Activated naive CD4-positive, alpha-beta T cell treated with anti-CD3 and anti-CD28 coated beads, Interleukin-2, amount 50 U/mL, for 16 hours (primary cell): ENCODE results near the gene LYPD6B.
A peak's percentile ranks its signal among the peaks of the same experiment; 100 is the strongest.

Experiments
- DNase-seq: peaks from one replicate; pipeline ENCODE4 v3.0.0-alpha.2; 2020

LYPD6B gene, protein sequence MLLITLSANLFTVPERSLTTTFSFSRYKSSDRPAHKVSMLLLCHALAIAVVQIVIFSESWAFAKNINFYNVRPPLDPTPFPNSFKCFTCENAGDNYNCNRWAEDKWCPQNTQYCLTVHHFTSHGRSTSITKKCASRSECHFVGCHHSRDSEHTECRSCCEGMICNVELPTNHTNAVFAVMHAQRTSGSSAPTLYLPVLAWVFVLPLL

DNA sequence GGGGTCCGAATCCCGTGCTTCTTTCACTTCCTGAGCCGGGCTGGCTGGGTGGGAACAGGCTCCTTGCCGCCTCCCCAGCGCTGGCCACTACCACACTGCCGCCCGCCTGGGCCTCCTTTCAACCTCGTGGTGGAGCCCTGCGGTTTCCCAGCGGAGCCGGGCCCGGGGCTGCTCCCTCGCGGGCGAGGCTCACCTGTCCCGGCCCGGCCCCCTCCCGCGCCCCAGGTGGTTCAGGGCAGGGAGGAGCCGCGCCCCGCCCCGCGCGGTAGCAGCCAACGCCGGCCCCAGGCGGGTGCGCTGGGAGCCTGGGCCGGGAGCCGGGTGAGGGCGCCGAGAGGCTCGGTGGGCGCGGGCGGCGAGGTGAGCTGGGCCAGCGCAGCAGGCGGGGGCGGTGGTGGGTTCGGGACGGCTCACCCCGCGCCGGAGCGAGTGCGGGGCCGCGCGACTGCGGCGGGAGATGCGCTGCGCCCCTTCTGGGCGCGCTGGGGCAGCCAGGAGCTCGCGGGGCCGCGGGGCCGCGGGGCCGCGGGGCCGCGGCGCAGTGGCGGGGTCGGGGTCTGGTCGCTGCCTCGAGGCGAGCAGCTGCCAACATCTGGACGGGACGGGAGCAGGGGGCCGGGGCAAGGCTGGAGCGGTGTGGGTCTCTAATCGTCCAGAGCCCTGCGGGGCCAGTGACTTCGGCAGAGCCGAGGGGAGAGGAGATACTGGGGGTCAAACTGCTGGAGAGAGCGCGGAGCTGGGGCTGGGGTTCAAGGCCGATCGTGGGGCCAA lies at the start of gene LYPD6B:
Gene LYPD6B, plus strand, starts transcription at position 258 of the 771 bp plus-strand sequence. CDS start 92,250 bp downstream, outside the sequence.
- no peak for DNase-seq

- DNase-seq, result peak; percentile 34
These were observed 48.5 kb upstream of the LYPD6B start for GRCh38 chr2:148989882-148990493.

DNA sequence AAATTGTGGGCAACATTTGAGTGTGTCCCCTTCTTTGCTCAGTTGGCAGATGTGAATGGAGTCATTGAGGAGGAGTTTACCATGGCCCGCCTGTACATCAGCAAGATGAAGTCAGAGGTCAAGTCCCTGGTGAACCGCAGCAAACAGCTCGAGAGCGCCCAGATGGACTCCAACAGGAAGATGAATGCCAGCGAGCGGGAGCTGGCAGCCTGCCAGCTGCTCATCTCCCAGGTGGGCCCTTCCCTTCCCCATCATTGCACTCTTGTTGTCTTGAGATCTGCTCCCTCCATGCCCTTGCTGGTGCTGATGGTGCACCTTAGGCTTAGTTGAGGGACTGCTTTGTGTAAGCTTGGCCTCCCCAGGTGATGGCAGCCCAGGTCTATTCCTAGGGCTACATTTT lies 47.5 kb upstream of the LYPD6B start:
- no peak for DNase-seq

GRCh38 chr2:148992448-148992847 lies 46.1 kb upstream of the LYPD6B start:
- DNase-seq, result no peak

DNA sequence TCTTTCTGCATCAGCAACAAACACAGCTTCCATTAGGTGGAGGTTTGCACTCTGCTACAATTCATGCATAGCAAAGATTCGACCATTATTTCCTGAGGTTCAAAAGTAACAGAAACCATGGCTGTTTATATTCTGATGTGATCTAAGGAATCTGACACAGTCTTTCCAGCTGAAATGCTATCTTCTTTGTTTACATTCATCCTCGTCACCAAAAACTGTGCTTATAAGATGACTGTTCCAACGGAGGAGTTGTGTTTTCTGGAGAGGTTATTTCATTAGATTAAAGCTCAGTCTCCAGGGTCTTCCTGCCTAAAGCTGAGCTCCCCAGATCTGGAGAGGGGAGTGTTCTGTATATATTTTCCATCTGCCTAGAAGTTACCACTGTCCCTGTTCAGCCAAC lies 45.1 kb upstream of the LYPD6B start:
- DNase-seq, result no peak

GRCh38 chr2:148994341-148994740 lies 44.2 kb upstream of the LYPD6B start:
- no peak for DNase-seq

DNA sequence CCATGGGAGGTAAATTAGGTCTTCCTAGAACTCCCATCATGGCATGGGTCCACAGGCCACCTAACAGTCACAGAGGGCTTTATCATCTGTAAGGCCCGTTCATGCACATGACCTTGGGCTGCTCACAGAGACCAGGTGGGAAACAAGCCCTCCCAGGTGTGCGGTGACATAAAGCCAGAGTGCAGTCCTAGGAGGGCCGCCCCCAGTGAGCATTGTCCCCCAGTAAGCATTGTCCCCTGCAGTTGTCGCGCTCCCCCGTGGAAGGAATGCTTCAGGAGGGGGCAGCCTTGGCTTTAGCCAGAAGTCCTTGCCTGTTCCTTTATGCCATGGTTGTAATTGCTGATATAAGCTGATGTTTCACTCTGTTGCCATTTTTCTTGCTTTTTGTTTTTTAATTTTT lies 41.7 kb upstream of the LYPD6B start:
- DNase-seq, result no peak

DNA sequence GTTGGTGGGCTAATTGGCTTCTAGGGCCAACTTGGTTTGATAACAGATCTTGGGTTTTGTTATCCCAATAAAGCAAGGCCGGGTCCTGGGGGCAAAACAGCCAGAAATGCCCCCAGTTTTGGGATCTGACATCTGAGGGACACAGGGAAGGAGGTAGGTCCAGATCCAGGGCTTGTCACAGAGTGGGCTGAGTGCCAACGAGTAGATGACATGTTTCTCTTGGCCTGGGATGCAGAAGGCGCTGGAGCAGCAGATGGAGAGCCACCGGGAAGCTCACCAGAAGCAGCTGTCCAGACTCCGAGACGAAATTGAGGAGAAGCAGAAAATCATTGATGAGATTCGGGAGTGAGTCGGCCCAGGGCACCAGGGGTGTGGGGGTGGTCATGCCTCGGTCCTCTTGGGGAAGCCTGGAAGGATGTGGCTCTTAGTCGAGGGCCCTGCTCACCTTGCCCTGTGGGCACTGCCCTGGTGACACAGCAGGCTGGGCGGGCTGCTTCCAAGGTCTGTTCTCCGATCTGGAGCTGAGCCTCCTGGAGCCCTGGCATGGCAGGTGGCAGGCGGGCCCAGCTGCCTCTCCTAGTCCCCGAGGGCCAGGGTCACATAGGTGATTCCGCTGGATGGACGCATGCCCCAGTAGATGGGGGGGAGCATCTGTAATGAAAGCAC lies 40.2 kb upstream of the LYPD6B start:
- no peak for DNase-seq

- DNase-seq, result no peak
These were observed 39.7 kb upstream of the LYPD6B start for GRCh38 chr2:148998831-148999200.

DNA sequence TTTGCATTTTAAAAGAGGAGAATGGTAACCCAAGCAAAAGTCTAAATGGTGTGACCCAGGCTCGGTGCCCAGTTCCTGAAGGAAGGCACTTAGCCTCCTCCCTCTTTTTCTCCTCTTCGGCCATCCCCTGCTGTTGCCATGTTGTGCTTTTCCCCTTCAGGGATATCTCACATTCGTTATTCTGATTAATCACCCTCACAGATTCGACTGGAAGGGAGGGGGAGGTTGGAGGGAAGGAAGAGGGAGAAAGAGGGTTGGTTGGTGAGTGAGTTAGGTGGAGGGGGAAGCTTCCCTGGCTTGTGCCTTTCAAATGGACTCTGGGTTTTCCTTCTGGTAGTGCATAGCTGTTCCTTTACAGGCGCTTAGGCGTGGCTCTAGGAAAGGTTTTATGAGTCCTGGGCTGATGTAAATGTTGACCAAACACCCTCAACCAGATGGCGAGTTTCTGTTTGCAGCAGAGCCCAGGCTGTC lies 39.0 kb upstream of the LYPD6B start:
- no peak for DNase-seq

GRCh38 chr2:149000158-149000938 lies 38.2 kb upstream of the LYPD6B start:
- no peak for DNase-seq

- DNase-seq, result no peak
These were observed 37.0 kb upstream of the LYPD6B start for GRCh38 chr2:149001496-149001895.

- no peak for DNase-seq
These were observed 36.1 kb upstream of the LYPD6B start for GRCh38 chr2:149002378-149002890.

- DNase-seq, result no peak
These were observed 35.4 kb upstream of the LYPD6B start for GRCh38 chr2:149002891-149003740.

DNA sequence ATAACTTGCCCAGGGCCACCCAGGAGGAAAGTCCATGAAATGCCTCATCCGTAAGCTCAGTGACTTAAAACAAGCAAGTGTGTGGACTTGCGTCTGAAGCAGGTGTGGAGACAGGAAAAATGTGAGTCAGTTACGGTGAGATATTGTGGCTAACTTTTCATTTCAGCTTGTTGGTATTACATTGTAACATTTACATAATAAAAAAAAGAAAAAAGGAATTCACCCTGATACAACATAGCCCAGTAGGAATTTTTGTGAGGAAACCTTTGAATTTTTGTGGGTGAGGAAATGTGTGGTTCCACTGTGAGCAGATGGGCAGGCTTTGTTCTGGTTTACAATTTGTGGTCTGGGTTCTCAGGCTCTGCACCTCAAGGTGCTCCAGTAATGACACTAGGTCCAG lies 33.7 kb upstream of the LYPD6B start:
- DNase-seq, result no peak

GRCh38 chr2:149005471-149006077 lies 32.9 kb upstream of the LYPD6B start:
- no peak for DNase-seq

DNA sequence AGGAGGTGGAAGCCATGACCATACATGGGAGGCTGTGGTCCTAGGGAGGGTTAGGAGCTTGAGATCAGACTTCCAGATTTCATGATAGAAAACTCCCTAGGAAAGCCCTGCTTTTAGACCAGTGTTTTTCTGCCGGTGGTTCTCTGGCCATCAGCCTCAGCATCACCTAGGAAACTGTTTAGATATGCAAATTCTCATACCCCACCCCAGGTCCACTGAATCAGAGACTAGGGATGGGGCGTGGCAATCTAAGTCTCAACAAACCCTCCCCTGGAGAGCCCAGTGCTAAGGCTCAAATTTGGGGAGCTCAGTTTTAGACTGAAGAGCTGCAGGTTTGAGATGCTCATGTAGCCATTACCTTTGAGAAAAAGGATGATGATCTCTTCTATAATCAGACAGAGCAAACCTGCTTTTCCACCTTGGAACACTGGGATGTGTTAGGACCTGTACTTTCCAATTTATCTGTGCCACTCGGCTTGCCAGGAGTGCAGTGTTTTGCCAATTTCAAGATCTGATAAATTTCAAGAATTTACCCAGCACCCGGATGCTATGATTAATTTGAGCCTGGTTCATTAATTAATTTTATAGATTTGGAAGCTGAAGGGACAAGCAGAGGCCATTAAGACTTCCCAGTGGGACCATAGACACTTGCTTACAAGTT lies 31.5 kb upstream of the LYPD6B start:
- no peak for DNase-seq

DNA sequence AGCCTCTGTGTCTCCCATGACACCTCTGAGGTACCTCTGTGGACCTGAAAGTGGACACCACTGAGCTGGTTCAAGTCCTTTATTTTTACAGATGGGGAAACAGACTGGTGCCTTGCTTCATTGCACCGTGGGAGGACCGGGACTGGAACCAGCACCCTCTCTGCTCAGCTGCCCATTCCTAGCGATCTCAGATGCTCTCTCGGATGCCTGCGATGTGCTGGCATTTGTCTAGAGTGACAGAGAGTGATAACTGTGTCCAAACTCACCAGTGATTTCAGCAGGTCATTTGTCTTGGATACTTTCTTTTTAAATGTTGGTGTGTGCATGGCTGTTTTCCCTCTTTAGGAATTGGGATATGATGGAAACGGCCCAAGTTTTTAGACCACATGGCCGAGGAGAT lies 30.1 kb upstream of the LYPD6B start:
- no peak for DNase-seq

- DNase-seq, result no peak
These were observed 28.7 kb upstream of the LYPD6B start for GRCh38 chr2:149009576-149010461.
